ENCODE measurements around the gene BLTP3A. TPM values are rescaled to one million over a fixed set of nuclear protein-coding genes. Genes with fewer than 3 reads are reported as not detected.

The BLTP3A gene
- total RNA-seq, 3 donors from 2014 or later: 15.8 to 18.1 (median 17.0) TPM

DNA sequence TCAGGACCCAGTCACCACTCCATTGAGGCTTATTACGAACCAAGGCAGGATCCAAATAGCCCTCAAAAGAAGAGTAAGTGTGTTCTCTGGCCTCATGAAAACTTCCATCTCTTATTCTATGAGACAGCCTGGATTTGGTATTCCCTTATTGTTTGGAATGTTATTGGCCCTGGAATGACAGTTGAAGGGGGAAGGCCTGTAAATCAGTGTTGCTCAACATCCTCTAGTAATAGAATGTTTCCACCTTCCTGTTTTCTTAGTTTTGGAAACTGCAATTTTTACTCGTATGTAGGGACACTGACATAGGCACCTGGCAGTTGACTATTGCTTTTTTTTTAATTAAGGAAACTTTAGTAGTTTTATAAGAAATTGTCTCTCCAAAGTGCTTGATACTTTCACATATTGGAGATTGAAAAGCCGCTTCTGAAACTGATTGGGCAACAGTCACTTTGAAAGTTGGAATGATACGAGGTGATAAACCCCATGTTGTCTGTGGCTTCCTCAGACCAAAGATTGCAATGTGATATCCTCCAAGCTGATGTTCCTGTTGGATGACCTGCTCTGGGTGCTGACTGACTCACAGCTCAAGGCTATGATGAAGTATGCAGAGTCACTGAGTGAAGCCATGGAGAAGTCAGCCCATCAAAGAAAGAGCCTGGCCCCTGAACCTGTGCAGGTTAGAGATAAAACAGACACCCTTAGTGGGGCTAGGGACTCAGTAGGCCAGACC lies 43.1 kb downstream of the BLTP3A start:
- DNase-seq (no peak), ATAC-seq (no peak)
- no peaks in the 10 kb centered on the region for H3K9me3 Mint-ChIP-seq
- H3K4me1 Mint-ChIP-seq (ENCODE audit: low read depth): peaks cover 3% of the 10 kb centered on the region
- H3K4me3 Mint-ChIP-seq: no peak overlapping the region
- H3K36me3 Mint-ChIP-seq (ENCODE audit: insufficient read depth): peaks cover 22% of the 10 kb centered on the region
- no peaks in the 10 kb centered on the region for H3K27me3 Mint-ChIP-seq (ENCODE audit: low read depth)

DNA sequence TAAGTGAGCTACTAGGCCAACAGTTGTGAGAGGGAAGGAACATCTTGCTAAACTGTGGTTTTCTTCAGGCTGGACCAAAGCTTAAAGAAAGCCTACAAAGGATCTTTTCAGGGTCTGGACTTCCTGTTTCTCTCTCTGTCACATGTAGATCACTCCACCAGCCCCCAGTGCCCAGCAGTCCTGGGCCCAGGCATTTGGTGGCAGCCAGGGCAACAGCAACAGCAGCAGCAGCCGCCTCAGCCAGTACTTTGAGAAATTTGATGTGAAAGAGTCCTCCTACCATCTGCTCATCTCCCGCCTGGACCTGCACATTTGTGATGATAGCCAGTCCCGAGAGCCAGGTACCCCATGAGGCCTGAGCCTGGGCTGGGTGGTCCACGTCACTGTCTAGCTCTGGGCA lies 44.1 kb downstream of the BLTP3A start:
- H3K4me1 Mint-ChIP-seq (ENCODE audit: low read depth): peaks cover 3% of the 10 kb centered on the region
- H3K9me3 Mint-ChIP-seq: no peaks in the 10 kb centered on the region
- peaks cover 22% of the 10 kb centered on the region for H3K36me3 Mint-ChIP-seq (ENCODE audit: insufficient read depth)
- ATAC-seq (no peak), DNase-seq (no peak)
- no peak overlapping the region for H3K4me3 Mint-ChIP-seq
- no peaks in the 10 kb centered on the region for H3K27me3 Mint-ChIP-seq (ENCODE audit: low read depth)

GRCh38 chr6:34836451-34836850 lies 44.6 kb downstream of the BLTP3A start:
- Mint-ChIP-seq H3K9me3 (no peaks in the 10 kb centered on the region), H3K27me3 (ENCODE audit: low read depth) (no peaks in the 10 kb centered on the region), H3K36me3 (ENCODE audit: insufficient read depth) (peaks cover 22% of the 10 kb centered on the region), H3K4me1 (ENCODE audit: low read depth) (peaks cover 3% of the 10 kb centered on the region), H3K4me3 (no peak overlapping the region)
- no peak for DNase-seq
- ATAC-seq: no peak

DNA sequence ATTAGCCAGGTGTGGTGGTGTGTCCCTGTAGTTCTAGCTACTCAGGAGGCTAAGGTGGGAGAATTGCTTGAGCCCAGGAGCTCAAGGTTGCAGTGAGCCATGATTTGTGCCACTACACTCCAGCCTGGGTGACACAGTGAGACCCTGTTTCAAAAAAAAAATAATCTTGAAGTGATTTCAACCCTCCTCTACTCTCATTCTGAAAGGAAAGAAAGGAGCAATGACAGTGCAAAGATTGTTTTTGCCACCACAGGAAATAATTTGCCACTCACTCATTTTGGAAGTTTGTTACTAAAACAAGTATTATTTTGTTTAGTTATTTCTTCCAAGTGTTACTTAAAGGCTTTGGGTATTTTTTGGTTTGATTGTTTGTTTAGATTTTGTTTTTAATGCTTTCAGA lies 45.6 kb downstream of the BLTP3A start:
- no peaks in the 10 kb centered on the region for H3K9me3 Mint-ChIP-seq
- H3K27me3 Mint-ChIP-seq (ENCODE audit: low read depth): no peaks in the 10 kb centered on the region
- H3K4me1 Mint-ChIP-seq (ENCODE audit: low read depth): peaks cover 3% of the 10 kb centered on the region
- H3K4me3 Mint-ChIP-seq: no peak overlapping the region
- DNase-seq: no peak
- ATAC-seq: no peak
- peaks cover 24% of the 10 kb centered on the region for H3K36me3 Mint-ChIP-seq (ENCODE audit: insufficient read depth)

GRCh38 chr6:34839666-34840352 lies 47.9 kb downstream of the BLTP3A start:
- Mint-ChIP-seq H3K36me3 (ENCODE audit: insufficient read depth) (peaks cover 24% of the 10 kb centered on the region), H3K9me3 (no peaks in the 10 kb centered on the region), H3K27me3 (ENCODE audit: low read depth) (no peaks in the 10 kb centered on the region), H3K4me1 (ENCODE audit: low read depth) (peaks cover 3% of the 10 kb centered on the region), H3K4me3 (no peak overlapping the region)
- DNase-seq (no peak), ATAC-seq (no peak)

Other genes starting within 250 kb of the BLTP3A start
- gene SPDEF, start 235.8 kb upstream of the BLTP3A start, total RNA-seq: under 1 TPM; 0.13 to 0.24 (median 0.14) TPM
- gene ILRUN, start 95.3 kb upstream of the BLTP3A start, total RNA-seq: 10 to 100 TPM; 47.0 to 57.6 (median 53.4) TPM
- 100 to 1,000 TPM; 227 to 269 (median 247) TPM for gene SNRPC, start 34.6 kb upstream of the BLTP3A start, total RNA-seq
- 10 to 100 TPM; 26.1 to 33.4 (median 28.5) TPM for gene TAF11, start 96.0 kb downstream of the BLTP3A start, total RNA-seq
- gene ANKS1A, start 97.2 kb downstream of the BLTP3A start, total RNA-seq: 1 to 10 TPM; 7.7 to 8.3 (median 8.2) TPM

Measured in activated T-cell treated with anti-CD3 and anti-CD28 coated beads, Interleukin-2, amount 50 U/mL, for 4 hours (primary cell).